ENCODE measurements around the gene DUSP22.

DUSP22 gene

DNA sequence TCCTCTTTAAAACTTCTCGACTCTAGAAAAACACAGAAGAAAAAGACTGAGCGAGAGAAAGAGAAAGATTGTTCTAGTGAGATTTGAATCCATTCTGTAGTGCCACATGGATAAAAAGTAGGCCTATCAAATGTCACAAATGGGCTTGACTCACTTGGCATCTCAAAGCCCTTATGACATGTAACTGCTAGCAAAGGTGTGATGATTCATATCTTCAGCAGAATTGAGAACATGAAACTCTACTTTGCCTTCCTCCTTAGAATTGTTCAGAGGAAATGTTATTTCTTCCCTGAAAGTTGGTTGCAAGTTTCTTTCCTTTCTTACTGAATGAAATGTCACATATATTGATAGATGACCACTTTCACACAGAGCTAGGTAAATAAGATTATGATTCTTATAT lies 40.4 kb upstream of the DUSP22 start:
- Histone ChIP-seq H3K79me2 (no peaks in the 10 kb centered on the region), H3K36me3 (ENCODE audit: control insufficient read depth, insufficient read depth, low read length) (no peaks in the 10 kb centered on the region), H3K4me3 (ENCODE audit: low read depth, low read length) (no peak overlapping the region), H3K27me3 (ENCODE audit: control insufficient read depth, insufficient read depth, low read length) (no peaks in the 10 kb centered on the region), H2AFZ (no peak overlapping the region), H3K27ac (no peak overlapping the region), H3K9me3 (ENCODE audit: control insufficient read depth, low read length) (no peaks in the 10 kb centered on the region), H3K9ac (no peak overlapping the region), H3K4me2 (ENCODE audit: low read length) (no peak overlapping the region), H3K4me1 (no peaks in the 10 kb centered on the region)
- TF ChIP-seq, protein P1, sequence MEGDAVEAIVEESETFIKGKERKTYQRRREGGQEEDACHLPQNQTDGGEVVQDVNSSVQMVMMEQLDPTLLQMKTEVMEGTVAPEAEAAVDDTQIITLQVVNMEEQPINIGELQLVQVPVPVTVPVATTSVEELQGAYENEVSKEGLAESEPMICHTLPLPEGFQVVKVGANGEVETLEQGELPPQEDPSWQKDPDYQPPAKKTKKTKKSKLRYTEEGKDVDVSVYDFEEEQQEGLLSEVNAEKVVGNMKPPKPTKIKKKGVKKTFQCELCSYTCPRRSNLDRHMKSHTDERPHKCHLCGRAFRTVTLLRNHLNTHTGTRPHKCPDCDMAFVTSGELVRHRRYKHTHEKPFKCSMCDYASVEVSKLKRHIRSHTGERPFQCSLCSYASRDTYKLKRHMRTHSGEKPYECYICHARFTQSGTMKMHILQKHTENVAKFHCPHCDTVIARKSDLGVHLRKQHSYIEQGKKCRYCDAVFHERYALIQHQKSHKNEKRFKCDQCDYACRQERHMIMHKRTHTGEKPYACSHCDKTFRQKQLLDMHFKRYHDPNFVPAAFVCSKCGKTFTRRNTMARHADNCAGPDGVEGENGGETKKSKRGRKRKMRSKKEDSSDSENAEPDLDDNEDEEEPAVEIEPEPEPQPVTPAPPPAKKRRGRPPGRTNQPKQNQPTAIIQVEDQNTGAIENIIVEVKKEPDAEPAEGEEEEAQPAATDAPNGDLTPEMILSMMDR (IDR thresholded peaks at IDR 0.05): no peak

DNA sequence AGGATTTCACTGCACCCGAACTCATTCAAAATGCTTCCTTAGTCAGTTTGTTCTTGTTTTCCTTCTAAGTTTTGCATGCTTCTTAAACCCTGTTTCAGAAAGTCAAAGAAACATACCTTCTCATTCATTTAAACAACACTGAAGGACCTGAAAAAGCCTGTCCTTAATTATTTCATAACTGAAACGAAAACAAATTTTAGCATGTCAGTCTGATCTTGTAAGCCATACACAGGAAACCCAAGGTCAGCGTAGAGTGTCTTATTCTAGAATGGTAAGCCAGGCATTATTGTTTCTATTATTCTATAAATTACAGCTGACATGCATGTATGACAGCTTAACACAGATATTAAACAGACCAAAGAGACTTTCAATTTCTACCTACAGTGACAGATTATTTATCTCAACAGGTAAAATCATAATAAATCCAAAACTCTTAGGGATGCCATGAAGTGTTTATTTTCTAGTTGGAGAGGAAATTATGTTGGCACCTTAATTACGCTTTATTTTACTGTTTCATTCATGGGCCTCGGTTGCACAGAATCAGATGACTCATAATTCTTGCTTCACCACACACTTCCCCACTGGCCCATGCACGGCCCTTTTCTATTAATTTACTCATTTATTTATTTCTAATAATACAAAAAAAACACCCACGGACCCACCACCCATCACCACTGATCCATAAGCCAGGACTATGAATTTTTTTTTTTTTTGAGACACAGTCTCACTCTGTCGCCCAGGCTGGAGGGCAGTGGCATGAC lies 39.3 kb upstream of the DUSP22 start:
- H3K4me1 ChIP-seq: no peaks in the 10 kb centered on the region
- no peak overlapping the region for H3K4me2 ChIP-seq (ENCODE audit: low read length)
- no peak overlapping the region for H2AFZ ChIP-seq
- no peaks in the 10 kb centered on the region for H3K27me3 ChIP-seq (ENCODE audit: control insufficient read depth, insufficient read depth, low read length)
- TF ChIP-seq, protein P1 (IDR thresholded peaks at IDR 0.05): no peak
- H3K79me2 ChIP-seq: no peaks in the 10 kb centered on the region
- H3K9ac ChIP-seq: no peak overlapping the region
- H3K4me3 ChIP-seq (ENCODE audit: low read depth, low read length): no peak overlapping the region
- no peaks in the 10 kb centered on the region for H3K9me3 ChIP-seq (ENCODE audit: control insufficient read depth, low read length)
- H3K36me3 ChIP-seq (ENCODE audit: control insufficient read depth, insufficient read depth, low read length): no peaks in the 10 kb centered on the region
- no peak overlapping the region for H3K27ac ChIP-seq

DNA sequence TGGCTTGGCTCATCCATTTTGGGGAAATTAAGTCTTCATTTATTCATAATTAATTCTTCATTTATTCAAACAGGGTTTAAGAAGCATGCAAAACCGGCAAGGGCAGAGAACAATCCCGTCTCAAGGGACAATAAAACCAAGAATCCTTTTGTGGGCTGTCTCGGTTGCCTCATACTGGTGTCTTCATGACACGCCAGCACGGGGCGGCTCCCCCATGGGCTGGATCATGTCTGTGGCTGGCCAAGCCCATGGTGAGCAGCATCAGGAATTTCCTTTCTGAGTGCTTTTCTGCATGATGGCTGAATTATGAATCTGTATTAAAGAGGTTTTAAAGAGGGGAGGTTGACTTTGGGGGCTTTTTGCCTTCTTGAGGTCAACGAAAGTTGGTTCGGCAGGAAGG lies 38.3 kb upstream of the DUSP22 start:
- TF ChIP-seq, protein P1 (IDR thresholded peaks at IDR 0.05): no peak
- H3K4me2 ChIP-seq (ENCODE audit: low read length): no peak overlapping the region
- H2AFZ ChIP-seq: no peak overlapping the region
- no peaks in the 10 kb centered on the region for H3K79me2 ChIP-seq
- H3K27ac ChIP-seq: no peak overlapping the region
- no peaks in the 10 kb centered on the region for H3K9me3 ChIP-seq (ENCODE audit: control insufficient read depth, low read length)
- no peaks in the 10 kb centered on the region for H3K4me1 ChIP-seq
- no peak overlapping the region for H3K9ac ChIP-seq
- H3K4me3 ChIP-seq (ENCODE audit: low read depth, low read length): no peak overlapping the region
- H3K27me3 ChIP-seq (ENCODE audit: control insufficient read depth, insufficient read depth, low read length): no peaks in the 10 kb centered on the region
- H3K36me3 ChIP-seq (ENCODE audit: control insufficient read depth, insufficient read depth, low read length): no peaks in the 10 kb centered on the region

DNA sequence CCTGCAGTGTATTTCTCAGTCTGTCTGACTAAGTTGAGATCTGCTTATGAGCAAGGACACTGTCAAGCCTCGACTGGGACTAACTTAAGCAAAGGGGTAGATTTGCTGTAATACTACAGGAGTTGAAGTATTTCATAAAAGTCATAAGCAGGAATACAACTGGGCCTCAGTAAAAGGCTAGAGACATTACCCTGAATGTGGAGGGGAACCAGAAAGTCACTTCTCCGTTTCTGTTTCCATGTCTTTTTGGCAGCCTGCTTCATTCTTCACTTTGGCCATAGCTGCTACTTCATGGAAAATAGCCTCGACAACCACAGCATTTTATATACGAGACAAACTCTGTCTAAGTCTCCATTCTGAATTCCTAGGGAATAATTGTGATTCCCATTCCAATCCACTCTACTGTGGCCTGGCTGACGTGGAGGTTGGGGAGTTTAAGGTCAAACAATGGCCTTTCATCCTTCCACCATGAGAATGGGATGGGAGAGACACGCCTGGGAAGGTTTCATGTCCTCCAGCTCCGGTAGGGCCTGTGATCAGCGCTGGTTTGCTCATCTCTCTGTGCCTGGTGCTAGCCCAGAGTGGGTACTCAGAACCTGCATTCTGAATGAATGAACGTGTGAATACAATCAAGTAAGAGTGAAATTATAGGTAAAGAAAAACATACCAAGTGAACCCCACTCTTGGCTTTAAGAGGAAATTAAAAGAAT lies 37.1 kb upstream of the DUSP22 start:
- Histone ChIP-seq H3K4me3 (ENCODE audit: low read depth, low read length) (no peak overlapping the region), H3K4me2 (ENCODE audit: low read length) (no peak overlapping the region), H3K9me3 (ENCODE audit: control insufficient read depth, low read length) (no peaks in the 10 kb centered on the region), H3K27ac (no peak overlapping the region), H2AFZ (no peak overlapping the region), H3K4me1 (no peaks in the 10 kb centered on the region), H3K9ac (no peak overlapping the region), H3K79me2 (no peaks in the 10 kb centered on the region), H3K36me3 (ENCODE audit: control insufficient read depth, insufficient read depth, low read length) (no peaks in the 10 kb centered on the region), H3K27me3 (ENCODE audit: control insufficient read depth, insufficient read depth, low read length) (no peaks in the 10 kb centered on the region)
- TF ChIP-seq, protein P1 (IDR thresholded peaks at IDR 0.05): no peak
